Bone marrow (tissue), 2 donors: ENCODE measurements around the gene SYT3.
"Not testable (repeated sequence)": the region's sequence is repeated elsewhere in the genome, so short reads cannot be mapped to it uniquely, and the experiment has no call there.

ENCODE experiments used
- DNase-seq, 2 donors: peaks; one replicate each; lab custom pipeline; 2025; lab: John Stamatoyannopoulos, UW

The SYT3 gene

GRCh38 chr19:50602935-50603334, 36.7 kb downstream of the SYT3 start:
- no peak for DNase-seq

DNA sequence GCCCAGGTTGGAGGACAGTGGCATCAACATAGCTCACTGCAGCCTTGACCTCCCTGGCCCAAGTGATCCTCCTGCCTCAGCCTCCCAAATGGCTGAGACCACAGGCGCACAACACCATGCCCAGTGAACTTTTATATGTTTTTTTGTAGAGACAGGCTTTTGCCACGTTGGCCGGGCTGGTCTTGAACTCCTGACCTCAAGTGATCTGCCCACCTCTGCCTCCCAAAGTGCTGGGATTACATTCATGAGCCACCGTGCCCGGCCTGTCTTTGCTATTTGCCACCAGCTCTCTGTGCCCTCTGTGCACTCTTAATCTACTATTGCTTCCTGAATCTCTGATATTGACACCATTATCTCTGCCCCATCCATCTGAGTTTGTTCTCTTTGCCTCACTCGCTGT, 37.2 kb downstream of the SYT3 start:
- no peak for DNase-seq

DNA sequence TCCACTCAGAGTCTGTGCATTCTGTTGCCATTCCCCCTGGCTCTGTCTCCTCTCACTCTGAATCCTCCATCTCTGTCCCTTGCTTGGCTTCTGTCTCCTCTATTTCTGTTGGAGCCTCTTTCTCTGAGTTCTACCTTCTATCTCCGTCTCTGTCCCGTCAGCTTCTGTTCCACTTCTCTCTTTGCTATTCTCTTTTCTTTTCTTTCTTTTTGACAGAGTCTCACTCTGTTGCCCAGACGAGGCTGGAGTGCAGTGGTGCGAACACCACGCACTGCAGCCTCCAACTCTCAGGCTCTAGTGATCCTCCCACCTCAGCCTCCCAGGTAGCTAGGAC, 37.6 kb downstream of the SYT3 start:
- DNase-seq, result no peak

- DNase-seq, result no peak
These were observed 38.1 kb downstream of the SYT3 start for GRCh38 chr19:50601407-50602088.

GRCh38 chr19:50599427-50599826, 40.3 kb downstream of the SYT3 start:
- no peak for DNase-seq

- no peak for DNase-seq
These were observed 49.5 kb downstream of the SYT3 start for GRCh38 chr19:50590191-50590590.

- not testable (repeated sequence) for DNase-seq
These were observed 57.7 kb downstream of the SYT3 start for GRCh38 chr19:50581795-50582660.

GRCh38 chr19:50580970-50581634, 58.6 kb downstream of the SYT3 start:
- no peak for DNase-seq

- DNase-seq, result no peak
These were observed 59.4 kb downstream of the SYT3 start for GRCh38 chr19:50580240-50580639.

GRCh38 chr19:50576769-50577168, 62.9 kb downstream of the SYT3 start:
- not testable (repeated sequence) for DNase-seq

GRCh38 chr19:50573741-50574461, 65.8 kb downstream of the SYT3 start:
- no peak for DNase-seq
